ENCODE results near the gene SH2D5. TPM values are rescaled to one million over a fixed set of nuclear protein-coding genes. Genes with fewer than 3 reads are reported as not detected.

The SH2D5 gene
- total RNA-seq, 1 donor from 2014 or later, result 5.1 TPM

- Histone ChIP-seq H3K9me3 (ENCODE audit: low read depth) (no peaks in the 10 kb centered on the region), H3K27ac (no peak overlapping the region), H3K79me2 (ENCODE audit: low read depth) (no peaks in the 10 kb centered on the region), H3K27me3 (no peaks in the 10 kb centered on the region), H2AFZ (replicated peaks) (no peak overlapping the region), H3K36me3 (no peaks in the 10 kb centered on the region), H3K4me3 (peak overlapping the region; percentile 71), H3K4me2 (peak overlapping the region; percentile 91), H4K20me1 (ENCODE audit: low read depth) (no peaks in the 10 kb centered on the region), H3K4me1 (peaks cover 3% of the 10 kb centered on the region), H3F3A (ENCODE audit: low read depth) (peaks cover 21% of the 10 kb centered on the region), H3K9ac (no peak overlapping the region)
- peak overlapping the region; percentile 84 for H3K4me3 Mint-ChIP-seq
- H3K9me3 Mint-ChIP-seq, result no peaks in the 10 kb centered on the region
- H3K27ac Mint-ChIP-seq, result no peak overlapping the region
- H3K36me3 Mint-ChIP-seq, result no peaks in the 10 kb centered on the region
- TF ChIP-seq EZH2 (IDR thresholded peaks at IDR 0.05) (no peak), EZH2phosphoT487 (IDR thresholded peaks at IDR 0.05) (no peak), CTCF (IDR thresholded peaks at IDR 0.05) (no peak)
- peaks cover 24% of the 10 kb centered on the region for H3K4me1 Mint-ChIP-seq
- DNase-seq (ENCODE audit: low spot score), result peak; percentile 18
- H3K27me3 Mint-ChIP-seq (ENCODE audit: insufficient read depth, low read depth), result peaks cover 4% of the 10 kb centered on the region
Measured at GRCh38 chr1:20697563-20697962, 34.9 kb downstream of the SH2D5 start.

- H3F3A ChIP-seq (ENCODE audit: low read depth), result peaks cover 21% of the 10 kb centered on the region
- H3K36me3 ChIP-seq, result no peaks in the 10 kb centered on the region
- H3K27ac ChIP-seq, result peak overlapping the region; percentile 62
- H3K79me2 ChIP-seq (ENCODE audit: low read depth), result no peaks in the 10 kb centered on the region
- H3K4me2 ChIP-seq, result peak overlapping the region; percentile 91
- Mint-ChIP-seq H3K9me3 (peaks cover 6% of the 10 kb centered on the region), H3K4me3 (peak overlapping the region; percentile 84), H3K36me3 (peaks cover 3% of the 10 kb centered on the region), H3K27me3 (ENCODE audit: insufficient read depth, low read depth) (peaks cover 6% of the 10 kb centered on the region), H3K4me1 (peaks cover 24% of the 10 kb centered on the region), H3K27ac (peak overlapping the region; percentile 91)
- H3K4me3 ChIP-seq, result peak overlapping the region; percentile 71
- no peak overlapping the region for H3K9ac ChIP-seq
- H3K4me1 ChIP-seq, result peaks cover 3% of the 10 kb centered on the region
- H3K27me3 ChIP-seq, result no peaks in the 10 kb centered on the region
- no peaks in the 10 kb centered on the region for H4K20me1 ChIP-seq (ENCODE audit: low read depth)
- H2AFZ ChIP-seq (replicated peaks), result peak overlapping the region; percentile 100
- TF ChIP-seq EZH2phosphoT487 (IDR thresholded peaks at IDR 0.05) (no peak), CTCF (IDR thresholded peaks at IDR 0.05) (peak; percentile 76)
- no peaks in the 10 kb centered on the region for H3K9me3 ChIP-seq (ENCODE audit: low read depth)
- DNase-seq (ENCODE audit: low spot score), result peak; percentile 95
Measured at GRCh38 chr1:20696397-20697333, 35.8 kb downstream of the SH2D5 start.

- Histone ChIP-seq H3K4me2 (no peak overlapping the region), H2AFZ (replicated peaks) (no peak overlapping the region)
- peak overlapping the region; percentile 3 for H3K27ac Mint-ChIP-seq
Measured at GRCh38 chr1:20695515-20695914, 37.0 kb downstream of the SH2D5 start.

More at GRCh38 chr1:20695515-20695914, 37.0 kb downstream of the SH2D5 start:
- peaks cover 3% of the 10 kb centered on the region for H3K4me1 ChIP-seq
- H3K79me2 ChIP-seq (ENCODE audit: low read depth), result no peaks in the 10 kb centered on the region
- no peaks in the 10 kb centered on the region for H3K36me3 ChIP-seq
- H3K4me1 Mint-ChIP-seq, result peaks cover 23% of the 10 kb centered on the region
- H3K9me3 ChIP-seq (ENCODE audit: low read depth), result no peaks in the 10 kb centered on the region
- H3K27me3 ChIP-seq, result no peaks in the 10 kb centered on the region
- TF ChIP-seq CTCF (IDR thresholded peaks at IDR 0.05), result no peak
- TF ChIP-seq EZH2 (IDR thresholded peaks at IDR 0.05), result no peak
- TF ChIP-seq EZH2phosphoT487 (IDR thresholded peaks at IDR 0.05), result no peak
- DNase-seq (ENCODE audit: low spot score), result no peak
- H3K4me3 Mint-ChIP-seq, result no peak overlapping the region
- H3K9me3 Mint-ChIP-seq, result peaks cover 6% of the 10 kb centered on the region
- H3K27ac ChIP-seq, result no peak overlapping the region
- H4K20me1 ChIP-seq (ENCODE audit: low read depth), result no peaks in the 10 kb centered on the region
- no peak overlapping the region for H3K4me3 ChIP-seq
- peaks cover 3% of the 10 kb centered on the region for H3K36me3 Mint-ChIP-seq
- no peak overlapping the region for H3K9ac ChIP-seq
- H3F3A ChIP-seq (ENCODE audit: low read depth), result peaks cover 21% of the 10 kb centered on the region
- peaks cover 4% of the 10 kb centered on the region for H3K27me3 Mint-ChIP-seq (ENCODE audit: insufficient read depth, low read depth)
